GM18951 (cell line): ENCODE measurements around the gene TMEM192.
"Not testable (repeated sequence)": the region's sequence is repeated elsewhere in the genome, so short reads cannot be mapped to it uniquely, and the experiment has no call there.

Experiments used
- POLR2A ChIP-seq: IDR thresholded peaks from 4 replicates; pipeline ENCODE4 v1.6.1; 2011; ENCODE audit warnings: mild to moderate bottlenecking; ENCODE audit not compliant: insufficient read length, insufficient read depth; ENCODE audit errors: extremely low read depth
- in situ Hi-C: fragments of 300-500 bp; cut with MboI; formaldehyde crosslinking; loops from one replicate; pipeline ENCODE4 v1.12.0; 2022; ENCODE audit warnings: low sequenced_read_pairs, mixed read lengths, inconsistent platforms; ENCODE audit not compliant: unreplicated experiment

The TMEM192 gene

DNA sequence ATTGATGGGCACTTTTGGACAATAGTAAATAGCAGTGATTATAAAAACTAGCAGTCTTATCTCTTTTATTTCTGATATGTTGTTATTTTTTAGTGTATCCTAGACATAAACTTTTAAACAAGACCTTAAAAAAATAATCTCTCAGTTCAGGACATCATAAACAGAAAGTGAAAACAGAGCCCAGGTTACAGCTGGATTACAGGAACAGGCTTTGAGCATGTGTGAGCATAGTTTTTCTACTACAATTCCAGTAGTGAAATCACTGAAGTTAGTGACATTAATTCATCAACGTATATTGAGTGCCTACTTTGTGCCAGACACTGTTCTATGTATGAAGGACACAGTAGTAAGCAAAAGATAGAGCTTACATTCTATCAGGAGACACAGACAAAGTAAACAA is 42.1 kb downstream of the TMEM192 start:
- in situ Hi-C loops, result no loop called here
- TF ChIP-seq POLR2A, result no peak

DNA sequence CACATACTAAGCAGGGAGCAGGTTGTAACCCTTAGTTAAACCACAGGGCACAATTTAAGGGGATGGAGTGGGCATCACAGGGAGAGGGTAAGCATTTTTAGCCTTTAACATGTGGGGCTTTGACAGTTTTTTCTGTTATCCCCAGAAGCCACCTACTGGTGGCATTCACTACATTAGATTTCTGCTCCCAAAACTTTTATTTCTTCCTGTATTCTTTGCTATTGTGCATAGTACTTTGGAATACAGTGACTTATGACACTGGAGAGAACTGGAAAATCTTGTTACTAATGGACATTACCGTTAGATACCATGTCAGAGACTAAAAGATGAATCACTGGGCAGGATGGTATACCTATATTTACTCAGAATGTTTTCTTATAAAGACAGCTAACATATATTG is 51.7 kb downstream of the TMEM192 start:
- TF ChIP-seq POLR2A, result no peak
- in situ Hi-C loops, result no loop called here

DNA sequence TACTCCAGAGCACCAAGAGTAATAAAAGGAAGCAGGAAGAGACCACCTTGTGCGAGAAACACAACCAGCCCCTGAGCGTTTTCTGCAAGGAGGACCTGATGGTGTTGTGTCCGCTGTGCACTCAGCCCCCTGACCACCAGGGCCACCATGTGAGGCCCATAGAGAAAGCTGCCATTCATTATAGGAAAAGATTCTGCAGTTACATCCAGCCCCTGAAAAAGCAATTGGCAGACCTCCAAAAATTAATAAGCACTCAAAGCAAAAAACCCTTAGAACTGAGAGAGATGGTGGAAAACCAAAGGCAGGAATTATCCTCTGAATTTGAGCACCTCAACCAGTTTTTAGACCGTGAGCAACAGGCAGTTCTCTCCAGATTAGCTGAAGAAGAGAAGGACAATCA is 53.3 kb downstream of the TMEM192 start:
- TF ChIP-seq POLR2A, result no peak

DNA sequence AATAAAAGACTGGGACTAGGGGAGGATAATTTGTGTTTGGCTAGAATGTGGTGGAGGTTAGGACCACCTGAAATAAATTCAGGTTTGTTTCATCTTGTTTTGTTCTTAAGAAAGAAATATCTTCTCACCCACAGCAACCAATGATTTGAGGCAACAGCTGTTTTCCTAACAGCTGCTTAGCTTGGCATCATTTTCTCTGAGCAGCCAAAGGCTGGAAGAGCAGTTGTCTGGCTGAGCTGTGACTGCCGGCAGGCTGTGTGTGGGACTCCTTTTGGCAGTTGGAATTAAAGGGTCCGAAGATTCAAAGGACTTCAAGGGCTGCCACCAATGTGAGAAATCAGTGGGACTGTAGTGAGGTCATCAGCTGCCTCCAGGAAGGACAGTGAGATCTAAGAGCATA is 54.0 kb downstream of the TMEM192 start:
- in situ Hi-C loops, result no loop called here

More for the DNA sequence above, 53.3 kb downstream of the TMEM192 start:
- in situ Hi-C loops, result no loop called here

DNA sequence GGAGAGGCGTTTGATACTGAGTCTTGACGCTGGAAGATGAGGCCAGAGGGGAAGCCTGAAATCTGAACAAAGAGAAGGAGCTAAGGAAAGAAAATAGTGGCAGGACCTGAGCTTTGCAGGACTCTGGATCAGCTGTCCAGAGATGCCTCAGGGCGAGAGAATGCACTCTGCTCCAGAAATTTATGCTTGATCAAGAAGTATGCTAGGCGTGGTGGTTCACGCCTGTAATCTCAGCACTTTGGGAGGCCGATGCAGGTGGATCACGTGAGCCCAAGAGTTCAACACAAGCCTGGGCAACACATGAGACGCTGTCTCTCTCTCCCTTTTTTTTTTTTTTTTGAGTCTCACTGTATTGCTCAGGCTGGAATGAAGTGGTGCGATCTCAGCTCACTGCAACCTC is 57.1 kb downstream of the TMEM192 start:
- in situ Hi-C loops, result no loop called here
- no peak for TF ChIP-seq POLR2A

More for the DNA sequence above, 54.0 kb downstream of the TMEM192 start:
- TF ChIP-seq POLR2A, result no peak

DNA sequence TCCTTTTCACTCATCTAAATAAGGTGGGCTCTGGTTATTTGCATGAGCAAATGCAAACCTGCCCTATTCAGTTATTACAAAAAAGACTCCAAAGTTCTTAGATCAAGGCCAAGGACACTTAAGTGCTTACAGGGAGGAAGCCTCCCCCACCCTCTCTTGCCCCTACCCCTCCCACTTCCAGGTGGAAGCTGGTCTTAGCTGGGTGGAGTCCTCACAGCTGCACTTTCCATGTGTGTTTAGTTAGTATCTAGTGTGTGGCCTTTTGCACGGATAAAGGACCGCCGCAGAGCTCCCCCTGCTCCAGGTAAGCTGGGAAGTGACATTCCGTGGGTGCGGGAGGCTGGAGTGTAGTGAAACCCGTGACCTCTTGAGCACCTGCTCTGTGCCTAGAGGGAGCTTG is 59.0 kb downstream of the TMEM192 start, which contains the start of gene TRIM75:
TRIM75 (plus strand) TSS at position 222 of the 400 bp plus-strand sequence. CDS start 5,282 bp downstream, outside the sequence.
- TF ChIP-seq POLR2A, result no peak
- in situ Hi-C loops, result no loop called here

DNA sequence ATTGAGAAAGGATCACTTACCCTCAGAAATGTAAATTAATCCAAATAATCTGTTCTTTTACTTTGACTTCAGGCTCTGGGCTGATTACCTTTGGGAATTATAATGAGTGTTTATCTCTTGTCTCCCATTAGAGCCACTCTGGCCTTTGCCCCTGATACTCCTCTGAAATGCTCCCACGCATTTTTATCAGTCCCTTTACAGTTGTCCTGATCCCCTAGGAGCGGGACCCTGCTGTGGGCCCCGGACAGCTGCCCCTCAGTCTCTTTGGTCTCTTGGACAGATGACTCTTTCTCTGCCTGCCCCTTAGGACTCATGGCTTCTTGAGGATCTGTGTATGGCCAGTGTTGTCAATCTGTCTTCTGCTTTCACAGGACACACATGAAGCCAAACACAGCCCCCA is 60.0 kb downstream of the TMEM192 start:
- TF ChIP-seq POLR2A, result no peak
- in situ Hi-C loops, result no loop called here

DNA sequence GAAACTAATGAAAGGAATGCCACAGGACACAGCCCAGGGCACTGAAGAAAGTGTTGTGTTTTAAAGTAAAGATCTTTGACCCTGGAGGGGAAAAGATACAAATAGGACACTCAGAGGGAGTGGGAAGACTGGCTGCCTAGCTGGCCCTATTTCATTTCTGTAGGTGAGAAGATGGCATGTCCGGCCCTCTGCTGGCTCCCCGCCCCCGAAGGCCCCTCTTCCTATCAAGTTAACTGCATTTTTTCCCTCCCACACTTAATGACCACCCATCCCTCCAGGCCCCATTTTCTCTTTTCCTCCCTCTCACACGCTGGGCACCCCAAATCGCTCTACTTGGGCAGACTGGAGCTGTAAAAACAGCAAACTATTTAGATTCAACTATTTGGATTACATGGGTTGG is 64.5 kb downstream of the TMEM192 start:
- no peak for TF ChIP-seq POLR2A
- in situ Hi-C loops, result no loop called here

DNA sequence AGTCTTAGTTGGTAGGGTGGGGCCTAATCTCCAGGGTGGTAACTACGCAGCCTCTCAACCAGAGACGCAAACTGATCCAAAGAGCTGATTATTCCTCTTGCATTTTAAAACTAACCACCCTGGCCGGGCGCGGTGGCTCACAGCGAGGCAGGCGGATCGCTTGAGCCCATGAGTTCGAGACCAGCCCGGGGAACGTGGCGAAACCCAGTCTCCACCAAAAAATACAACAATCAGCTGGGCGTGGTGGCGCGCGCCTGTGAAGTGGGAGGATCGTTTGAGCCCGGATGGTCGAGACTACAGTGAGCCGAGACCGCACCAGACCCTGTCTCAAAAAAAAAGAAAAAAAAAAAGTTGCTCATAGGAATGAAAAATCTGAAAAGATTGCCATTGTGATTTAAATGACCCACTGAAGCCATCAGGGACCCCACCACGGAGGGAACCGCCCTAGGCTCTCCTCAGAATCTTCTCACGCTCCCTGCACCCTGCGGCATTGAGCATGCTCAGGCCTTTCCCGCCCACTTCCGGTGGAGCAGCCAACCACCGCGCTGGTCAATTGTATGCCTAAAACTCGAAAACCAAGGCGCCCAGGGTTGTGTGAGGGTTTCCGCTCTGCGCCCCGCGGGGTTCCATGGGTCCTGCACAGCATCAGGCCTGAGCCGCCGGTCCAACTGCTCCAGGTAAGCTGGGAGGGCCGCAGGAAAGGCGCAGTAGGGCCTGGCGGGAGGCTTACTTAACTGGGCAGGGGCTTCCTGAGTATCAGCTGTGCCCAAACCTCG is 81.0 kb downstream of the TMEM192 start, which contains the start of gene TRIM60:
TRIM60 (plus strand) TSS at position 564 of the 776 bp plus-strand sequence. CDS start 8,074 bp downstream, outside the sequence.
- TF ChIP-seq POLR2A, result no peak
- in situ Hi-C loops, result no loop called here

DNA sequence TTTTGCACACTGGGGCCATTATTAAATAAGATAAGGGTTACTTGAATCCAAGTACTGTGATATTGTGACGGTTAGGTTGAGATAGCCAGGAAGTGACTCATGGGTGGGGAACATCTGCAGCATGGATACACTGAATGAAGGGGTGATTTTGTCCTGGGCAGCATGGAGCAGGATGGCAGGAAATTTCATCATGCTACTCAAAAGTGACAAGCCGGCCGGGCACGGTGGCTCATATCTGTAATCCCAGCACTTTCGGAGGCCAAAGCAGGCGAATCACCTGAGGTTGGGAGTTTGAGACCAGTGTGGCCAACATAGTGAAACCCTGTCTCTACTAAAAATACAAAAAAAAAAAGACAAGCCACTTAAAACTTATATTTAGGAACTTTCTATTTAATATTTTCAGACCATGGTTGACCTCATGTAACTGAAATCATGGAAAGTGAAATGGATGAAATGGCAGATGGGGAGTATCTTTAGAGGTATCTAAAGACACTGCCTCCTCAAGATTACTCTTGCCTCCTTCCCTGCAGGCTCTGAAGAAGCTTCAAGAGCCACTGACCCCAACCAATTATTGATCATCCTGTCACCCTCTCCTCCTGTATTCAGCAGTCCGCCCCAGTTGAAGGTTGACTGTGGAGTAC is 84.8 kb downstream of the TMEM192 start:
- in situ Hi-C loops, result no loop called here
- TF ChIP-seq POLR2A, result no peak

DNA sequence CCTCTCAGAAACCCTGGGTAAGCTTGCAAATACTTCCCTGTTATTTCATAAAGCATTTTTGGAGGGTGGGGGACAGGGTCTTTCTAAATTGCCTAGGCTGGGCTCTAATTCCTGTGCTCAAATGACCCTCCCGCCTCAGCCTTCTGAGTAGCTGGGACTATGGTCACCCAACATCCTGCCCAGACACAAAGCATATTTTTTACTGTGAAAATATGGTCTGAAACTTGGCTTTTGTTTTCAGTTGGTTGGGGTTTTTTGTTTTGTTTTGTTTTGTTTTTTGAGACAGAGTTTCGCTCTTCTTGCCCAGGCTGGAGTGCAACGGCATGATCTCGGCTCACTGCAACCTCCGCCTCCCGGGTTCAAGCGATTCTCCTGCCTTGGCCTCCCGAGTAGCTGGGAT is 86.9 kb downstream of the TMEM192 start:
- in situ Hi-C loops, result not testable (repeated sequence)
